Caco-2 (cell line): ENCODE data around the gene UTP11. TPM values are rescaled to one million over a fixed set of nuclear protein-coding genes. Genes with fewer than 3 reads are reported as not detected.
"Not testable (repeated sequence)": the region's sequence is repeated elsewhere in the genome, so short reads cannot be mapped to it uniquely, and the experiment has no call there.

Experiments used
- BruUV-seq: library from RNA; stranded (reverse); fragments of 400-500 nt; replicated peaks from 2 replicates; lab custom pipeline; 2021; lab: Mats Ljungman, UMichigan
- CTCF ChIA-PET: fragments of 300-600 bp; sonication (Branson Sonifier 250); formaldehyde crosslinking; loops from one replicate; lab custom pipeline; 2022; ENCODE audit warnings: antibody characterized with exemption; lab: Charles Lee
- POLR2A ChIA-PET: fragments of 300-600 bp; sonication (Branson Sonifier 250); formaldehyde crosslinking; loops from one replicate; lab custom pipeline; 2022; ENCODE audit warnings: antibody characterized with exemption; lab: Charles Lee
- DNase-seq, 2 experiments: peaks; one replicate each; pipeline versions ENCODE4 v3.0.0 to v3.0.0-alpha.2; 2020 to 2022
- H3K27me3 ChIP-seq: replicated peaks from 2 replicates; pipeline ENCODE4 v1.6.0; 2011; ENCODE audit warnings: low read length; ENCODE audit not compliant: control insufficient read depth, insufficient read depth
- H3K36me3 ChIP-seq: 2 replicates; pipeline ENCODE4 v1.5.1; 2011; ENCODE audit warnings: low read length; ENCODE audit not compliant: control insufficient read depth, insufficient read depth
- H3K4me1 ChIP-seq: fragments of 250-450 bp; sonication (Bioruptor Pico); 2 replicates; pipeline ENCODE4 v1.5.1; 2020; ENCODE audit warnings: mild to moderate bottlenecking
- H3K4me3 ChIP-seq: 2 replicates; pipeline ENCODE4 v1.5.1; 2011; ENCODE audit warnings: low read depth, mild to moderate bottlenecking, control low read depth, low read length
- H3K9me3 ChIP-seq: fragments of 250-450 bp; sonication (Bioruptor Pico); 2 replicates; pipeline ENCODE4 v1.5.1; 2020; ENCODE audit warnings: mild to moderate bottlenecking, moderate library complexity
- H3K27ac Mint-ChIP-seq: one replicate; pipeline ENCODE4 v1.8.0; 2022; ENCODE audit warnings: mixed read lengths; ENCODE audit not compliant: unreplicated experiment
- H3K27me3 Mint-ChIP-seq: one replicate; pipeline ENCODE4 v1.8.0; 2022; ENCODE audit warnings: mixed read lengths; ENCODE audit not compliant: insufficient read depth, unreplicated experiment
- H3K36me3 Mint-ChIP-seq: one replicate; pipeline ENCODE4 v1.8.0; 2022; ENCODE audit warnings: mild to moderate bottlenecking, mixed read lengths; ENCODE audit not compliant: insufficient read depth, unreplicated experiment
- H3K4me1 Mint-ChIP-seq: one replicate; pipeline ENCODE4 v1.8.0; 2022; ENCODE audit warnings: low read depth, mixed read lengths; ENCODE audit not compliant: unreplicated experiment
- H3K4me3 Mint-ChIP-seq: one replicate; pipeline ENCODE4 v1.8.0; 2022; ENCODE audit warnings: mild to moderate bottlenecking, moderate library complexity, mixed read lengths; ENCODE audit not compliant: unreplicated experiment
- H3K9me3 Mint-ChIP-seq: one replicate; pipeline ENCODE4 v1.8.0; 2022; ENCODE audit warnings: mixed read lengths; ENCODE audit not compliant: unreplicated experiment
- intact Hi-C: fragments of 100-400 bp; cut with micrococcal nuclease; formaldehyde crosslinking; loops from one replicate; pipeline ENCODE4 v1.10.0; 2022; ENCODE audit not compliant: unreplicated experiment
- total RNA-seq: library from RNA; stranded (reverse); gene quantifications from 2 replicates; pipeline ENCODE4 v1.2.3, GENCODE V29; 2022
- TF ChIP-seq, protein P1 (sequence below), 2 experiments: fragments of 200-600 bp in 1 of 2; IDR thresholded peaks; 1 replicate in 1 of 2; 2 replicates in 1 of 2; pipeline versions ENCODE4 v1.5.1 to v1.8.0; 2011 to 2022; ENCODE audit warnings: antibody characterized with exemption in 1 of 2, control low read depth in 1 of 2, inconsistent platforms in 1 of 2, low read depth in 1 of 2, low read length in 1 of 2, mild to moderate bottlenecking in 1 of 2, moderate library complexity in 1 of 2; ENCODE audit not compliant: insufficient read depth in 1 of 2, severe bottlenecking in 1 of 2, unreplicated experiment in 1 of 2

Gene UTP11
- total RNA-seq, 1 experiment from 2014 or later: 29.1 TPM

DNA sequence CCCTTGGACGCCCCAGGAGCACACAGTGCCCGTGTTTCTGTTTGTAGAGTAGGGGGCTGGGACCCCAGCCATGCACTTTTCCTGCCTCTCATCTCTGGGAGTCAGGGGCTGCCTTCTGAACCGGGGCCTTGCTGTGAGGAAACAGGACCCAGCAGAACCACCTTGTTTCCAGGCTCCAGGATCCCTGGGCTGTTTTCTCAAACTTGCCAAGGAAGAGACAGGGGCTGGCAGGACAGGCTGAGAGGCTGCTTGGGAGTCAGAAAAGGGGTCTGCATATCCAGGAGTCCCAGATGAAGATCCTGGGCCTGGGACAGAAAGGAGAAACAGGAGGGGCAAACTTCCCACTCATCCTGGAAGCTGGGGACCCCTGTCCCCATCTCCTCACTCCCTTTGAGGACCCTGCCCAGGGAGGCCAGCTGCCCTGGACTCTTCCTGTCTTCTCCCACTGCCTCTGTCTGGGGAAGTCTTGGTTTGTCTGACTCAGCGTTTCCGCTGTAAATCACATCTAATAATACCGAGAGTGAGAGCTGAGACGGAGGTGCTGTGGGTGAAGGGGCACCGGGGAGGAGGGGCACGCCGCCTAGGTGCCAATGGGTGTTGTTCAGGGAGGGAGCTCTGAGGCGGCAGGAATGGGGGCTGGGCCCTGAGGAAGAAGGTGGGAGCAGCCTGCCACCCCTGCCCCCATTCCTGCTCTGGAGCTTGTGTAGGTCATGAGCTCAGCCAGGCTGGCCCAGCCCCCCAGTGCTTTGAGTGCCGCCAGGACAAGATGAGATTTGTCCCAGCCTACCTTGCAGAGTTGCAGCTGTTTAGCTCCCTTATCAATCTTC lies 17.4 kb downstream of the UTP11 start:
- H3K4me1 ChIP-seq: no peaks in the 10 kb centered on the region
- no peaks in the 10 kb centered on the region for H3K36me3 ChIP-seq
- H3K27me3 ChIP-seq: no peaks in the 10 kb centered on the region
- intact Hi-C loops: loop anchor here (5.0 kb wide), 2 partner anchors 372 to 807 kb away; no protein-coding TSS in a partner anchor
- no TSS peak for BruUV-seq
- no peak overlapping the region for H3K4me3 ChIP-seq
- no peak for DNase-seq
- Mint-ChIP-seq H3K27me3 (no peaks in the 10 kb centered on the region), H3K4me1 (no peaks in the 10 kb centered on the region), H3K9me3 (no peaks in the 10 kb centered on the region), H3K36me3 (peaks cover 19% of the 10 kb centered on the region), H3K4me3 (no peak overlapping the region), H3K27ac (no peak overlapping the region)
- TF ChIP-seq, protein P1, sequence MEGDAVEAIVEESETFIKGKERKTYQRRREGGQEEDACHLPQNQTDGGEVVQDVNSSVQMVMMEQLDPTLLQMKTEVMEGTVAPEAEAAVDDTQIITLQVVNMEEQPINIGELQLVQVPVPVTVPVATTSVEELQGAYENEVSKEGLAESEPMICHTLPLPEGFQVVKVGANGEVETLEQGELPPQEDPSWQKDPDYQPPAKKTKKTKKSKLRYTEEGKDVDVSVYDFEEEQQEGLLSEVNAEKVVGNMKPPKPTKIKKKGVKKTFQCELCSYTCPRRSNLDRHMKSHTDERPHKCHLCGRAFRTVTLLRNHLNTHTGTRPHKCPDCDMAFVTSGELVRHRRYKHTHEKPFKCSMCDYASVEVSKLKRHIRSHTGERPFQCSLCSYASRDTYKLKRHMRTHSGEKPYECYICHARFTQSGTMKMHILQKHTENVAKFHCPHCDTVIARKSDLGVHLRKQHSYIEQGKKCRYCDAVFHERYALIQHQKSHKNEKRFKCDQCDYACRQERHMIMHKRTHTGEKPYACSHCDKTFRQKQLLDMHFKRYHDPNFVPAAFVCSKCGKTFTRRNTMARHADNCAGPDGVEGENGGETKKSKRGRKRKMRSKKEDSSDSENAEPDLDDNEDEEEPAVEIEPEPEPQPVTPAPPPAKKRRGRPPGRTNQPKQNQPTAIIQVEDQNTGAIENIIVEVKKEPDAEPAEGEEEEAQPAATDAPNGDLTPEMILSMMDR (IDR thresholded peaks at IDR 0.05; ENCODE audit: insufficient read depth in 1 of 2, low read depth in 1 of 2, low read length in 1 of 2, severe bottlenecking in 1 of 2, unreplicated experiment in 1 of 2): no peak
- ChIA-PET CTCF (no interaction called here), POLR2A (interaction anchor here (0.5 kb wide), 1 partner anchor 1901 kb away, joined by 7 read pairs; no protein-coding TSS in a partner anchor)
- no peaks in the 10 kb centered on the region for H3K9me3 ChIP-seq

DNA sequence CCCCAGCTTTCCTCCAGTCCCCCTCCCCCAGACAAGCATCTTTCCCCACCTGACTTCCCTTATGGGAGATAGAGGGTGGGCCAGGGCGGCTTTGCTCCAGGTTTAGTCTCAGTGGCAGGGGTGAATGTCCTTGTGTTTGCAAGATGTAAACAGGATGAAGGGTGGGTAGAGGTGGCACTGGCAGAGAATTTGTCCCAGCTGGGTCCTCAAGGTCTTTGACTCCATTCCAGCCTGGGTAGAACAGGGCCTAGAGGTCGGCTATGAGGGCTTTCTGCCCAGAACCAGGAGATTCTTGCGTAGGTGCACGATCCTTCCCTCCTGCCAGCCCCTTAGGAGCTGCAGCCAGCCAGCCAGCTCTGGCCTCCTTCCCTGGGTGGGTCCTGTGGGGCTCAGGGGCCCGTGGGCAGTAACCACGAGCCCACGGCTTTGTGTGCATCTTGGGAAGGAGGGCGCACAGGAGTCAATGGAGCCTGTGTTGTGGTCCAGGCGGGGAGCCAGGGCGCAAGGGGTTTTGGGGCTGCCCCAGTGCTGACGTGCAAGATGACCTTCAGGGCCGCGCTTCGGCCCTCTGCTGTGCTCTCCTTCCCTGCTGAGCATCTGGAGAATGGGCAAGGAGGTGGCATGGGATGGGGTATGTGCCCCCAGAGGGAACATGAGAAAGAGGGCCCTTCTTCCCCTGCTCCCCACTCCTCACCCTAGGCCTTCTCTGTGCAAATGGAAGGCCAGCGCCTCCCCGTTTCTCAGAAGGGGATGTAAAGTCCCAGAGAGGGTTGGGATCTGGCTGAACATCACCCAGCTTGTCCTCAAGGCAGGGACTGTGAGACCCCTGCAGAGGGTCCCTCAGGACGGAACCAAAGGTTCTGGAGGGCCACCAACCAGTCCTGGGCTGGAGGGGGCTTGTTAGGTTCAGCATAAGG lies 18.3 kb downstream of the UTP11 start:
- H3K27me3 Mint-ChIP-seq: no peaks in the 10 kb centered on the region
- TF ChIP-seq, protein P1 (IDR thresholded peaks at IDR 0.05; ENCODE audit: insufficient read depth in 1 of 2, low read depth in 1 of 2, low read length in 1 of 2, severe bottlenecking in 1 of 2, unreplicated experiment in 1 of 2): no peak
- no peak for DNase-seq
- Histone ChIP-seq H3K4me1 (no peaks in the 10 kb centered on the region), H3K4me3 (no peak overlapping the region), H3K9me3 (no peaks in the 10 kb centered on the region), H3K36me3 (no peaks in the 10 kb centered on the region), H3K27me3 (no peaks in the 10 kb centered on the region)
- BruUV-seq: no TSS peak
- H3K4me3 Mint-ChIP-seq: no peak overlapping the region
- no peak overlapping the region for H3K27ac Mint-ChIP-seq
- POLR2A ChIA-PET: interaction anchor here (0.5 kb wide), 1 partner anchor 1902 kb away, joined by 7 read pairs; no protein-coding TSS in a partner anchor
- peaks cover 10% of the 10 kb centered on the region for H3K36me3 Mint-ChIP-seq
- H3K4me1 Mint-ChIP-seq: no peaks in the 10 kb centered on the region
- H3K9me3 Mint-ChIP-seq: no peaks in the 10 kb centered on the region
- intact Hi-C loops: no loop called here
- CTCF ChIA-PET: no interaction called here

DNA sequence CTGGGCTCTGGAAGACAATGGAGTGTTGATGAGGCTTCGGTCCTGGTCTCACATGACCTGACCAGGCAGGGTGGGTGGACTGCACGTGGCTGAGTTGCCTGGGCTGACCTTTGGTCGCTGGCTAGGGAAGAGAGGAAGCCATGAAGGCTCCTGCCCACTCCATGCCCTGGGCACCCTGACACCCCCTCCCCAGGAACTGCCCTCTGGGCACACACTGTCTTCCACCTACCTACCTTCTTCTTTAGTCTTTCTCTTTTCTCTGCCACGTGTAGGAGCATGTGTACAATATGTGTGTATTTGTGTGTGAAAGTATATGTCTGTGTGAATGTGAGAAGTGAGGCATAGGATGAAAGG lies 19.0 kb downstream of the UTP11 start:
- no peaks in the 10 kb centered on the region for H3K9me3 Mint-ChIP-seq
- H3K9me3 ChIP-seq: no peaks in the 10 kb centered on the region
- H3K27ac Mint-ChIP-seq: no peak overlapping the region
- intact Hi-C loops: no loop called here
- no peak for DNase-seq
- no peaks in the 10 kb centered on the region for H3K4me1 Mint-ChIP-seq
- no TSS peak for BruUV-seq
- H3K4me3 Mint-ChIP-seq: no peak overlapping the region
- no peak overlapping the region for H3K4me3 ChIP-seq
- no peaks in the 10 kb centered on the region for H3K27me3 ChIP-seq
- H3K27me3 Mint-ChIP-seq: no peaks in the 10 kb centered on the region
- ChIA-PET CTCF (no interaction called here), POLR2A (no interaction called here)
- no peaks in the 10 kb centered on the region for H3K36me3 ChIP-seq
- H3K4me1 ChIP-seq: no peaks in the 10 kb centered on the region
- TF ChIP-seq, protein P1 (IDR thresholded peaks at IDR 0.05; ENCODE audit: insufficient read depth in 1 of 2, low read depth in 1 of 2, low read length in 1 of 2, severe bottlenecking in 1 of 2, unreplicated experiment in 1 of 2): no peak
- peaks cover 4% of the 10 kb centered on the region for H3K36me3 Mint-ChIP-seq

DNA sequence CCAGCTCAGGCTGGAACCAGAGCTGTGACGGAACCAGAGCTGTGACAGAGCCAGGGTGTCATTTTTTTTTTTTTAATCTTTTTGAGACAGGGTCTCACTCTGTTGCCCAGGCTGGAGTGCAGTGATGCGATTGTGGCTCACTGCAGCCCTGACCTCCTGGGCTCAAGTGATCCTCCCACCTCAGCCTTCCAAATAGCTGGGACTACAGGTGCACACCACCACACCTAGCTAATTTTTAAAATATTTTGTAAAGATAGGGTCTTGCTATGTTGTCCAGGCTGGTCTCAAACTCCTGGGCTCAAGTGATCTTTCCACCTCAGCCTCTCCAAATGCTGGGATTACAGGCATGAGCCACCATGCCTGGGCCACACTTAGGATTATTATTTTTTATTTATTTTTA lies 20.5 kb downstream of the UTP11 start:
- DNase-seq, H3K27me3 Mint-ChIP-seq, POLR2A ChIA-PET, H3K36me3 Mint-ChIP-seq, H3K9me3 Mint-ChIP-seq, H3K4me3 ChIP-seq, BruUV-seq, H3K27me3 ChIP-seq, H3K9me3 ChIP-seq, H3K4me3 Mint-ChIP-seq, H3K4me1 ChIP-seq, CTCF ChIA-PET, H3K4me1 Mint-ChIP-seq, H3K36me3 ChIP-seq, H3K27ac Mint-ChIP-seq, intact Hi-C loops: not testable (repeated sequence)
